B cell (primary cell): ENCODE results near the gene SLC16A2. TPM values are rescaled to one million over a fixed set of nuclear protein-coding genes. Genes with fewer than 3 reads are reported as not detected.

ENCODE experiments used
- ATAC-seq: fragments of 200-7000 bp; cut with Tn5 transposase; one replicate; pipeline ENCODE4 v1.10.0; 2021; ENCODE audit warnings: low read depth, mild to moderate bottlenecking, moderate number of reproducible peaks, moderate library complexity
- CTCF ChIA-PET: fragments of 350-600 bp; sonication (Branson Sonifier 250); formaldehyde crosslinking; loops from one replicate; lab custom pipeline; 2021; ENCODE audit warnings: antibody characterized with exemption, inconsistent platforms; lab: Charles Lee
- POLR2A ChIA-PET: fragments of 350-600 bp; sonication (Branson Sonifier 250); formaldehyde crosslinking; loops from one replicate; lab custom pipeline; 2021; ENCODE audit warnings: antibody characterized with exemption; lab: Charles Lee
- DNase-seq: peaks from one replicate; pipeline ENCODE4 v3.0.0; 2013
- H2AFZ ChIP-seq: 2 replicates; pipeline ENCODE4 v1.6.1; 2012; ENCODE audit warnings: mild to moderate bottlenecking, low read depth, low read length; ENCODE audit not compliant: insufficient read depth, poor library complexity, severe bottlenecking
- H3K27ac ChIP-seq, 2 donors: 1 replicate in 1 of 2; 2 replicates in 1 of 2; pipeline ENCODE4 v1.5.1; 2012 to 2013; ENCODE audit warnings: low read length in 2 of 2, mild to moderate bottlenecking in 2 of 2, moderate library complexity in 1 of 2
- H3K27me3 ChIP-seq, 4 experiments: fragments of 200-600 bp in 1 of 4; sonication (generic) in 1 of 4; replicated peaks in 1 of 4; 1 replicate in 2 of 4; 2 replicates in 2 of 4; pipeline versions ENCODE4 v1.6.1 to v1.7.0; 2013 to 2016; ENCODE audit warnings: low read length in 3 of 4, mild to moderate bottlenecking in 2 of 4, mixed read lengths in 1 of 4, moderate library complexity in 1 of 4; ENCODE audit not compliant: insufficient read depth in 4 of 4, control insufficient read depth in 3 of 4; ENCODE audit errors: control extremely low read depth in 1 of 4
- H3K36me3 ChIP-seq, 2 experiments: replicated peaks in 1 of 2; 1 replicate in 1 of 2; 2 replicates in 1 of 2; pipeline versions ENCODE4 v1.6.1 to v1.7.1; 2013; ENCODE audit warnings: low read length in 1 of 2; ENCODE audit not compliant: insufficient read depth in 2 of 2, control insufficient read depth in 1 of 2; ENCODE audit errors: control extremely low read depth in 1 of 2, extremely low read depth in 1 of 2
- H3K4me1 ChIP-seq, 2 donors: fragments of 200-600 bp in 1 of 2; sonication (generic) in 1 of 2; 1 replicate in 1 of 2; 2 replicates in 1 of 2; pipeline versions ENCODE4 v1.5.1 to v1.6.1; 2013 to 2017; ENCODE audit warnings: low read length in 2 of 2; ENCODE audit not compliant: control insufficient read depth in 2 of 2, insufficient read depth in 2 of 2
- H3K4me2 ChIP-seq: replicated peaks from 2 replicates; pipeline ENCODE3; 2012; ENCODE audit warnings: mild to moderate bottlenecking, low read depth, low read length; ENCODE audit not compliant: poor library complexity, severe bottlenecking
- H3K4me3 ChIP-seq, 5 experiments: fragments of 200-600 bp in 1 of 5; sonication (generic) in 1 of 5; 1 replicate in 3 of 5; 2 replicates in 2 of 5; pipeline versions ENCODE4 v1.5.1 to v1.7.0; 2011 to 2016; ENCODE audit warnings: low read length in 4 of 5, mild to moderate bottlenecking in 4 of 5, low read depth in 2 of 5, control low read depth in 1 of 5, moderate library complexity in 1 of 5; ENCODE audit not compliant: insufficient read depth in 1 of 5; ENCODE audit errors: control extremely low read depth in 1 of 5, extremely low read depth in 1 of 5
- H3K79me2 ChIP-seq: fragments of 200-600 bp; sonication (generic); one replicate; pipeline ENCODE4 v1.6.0; 2016; ENCODE audit warnings: low read length; ENCODE audit not compliant: control insufficient read depth, insufficient read depth
- H3K9ac ChIP-seq: fragments of 200-600 bp; sonication (generic); 2 replicates; pipeline ENCODE4 v1.6.1; 2017; ENCODE audit warnings: mild to moderate bottlenecking, low read length, moderate library complexity
- H3K9me3 ChIP-seq, 3 donors: one replicate each; pipeline versions ENCODE4 v1.6.1 to v1.7.1; 2013; ENCODE audit warnings: low read length in 2 of 3; ENCODE audit not compliant: control insufficient read depth in 2 of 3, insufficient read depth in 1 of 3; ENCODE audit errors: control extremely low read depth in 1 of 3
- H4K20me1 ChIP-seq: 2 replicates; pipeline ENCODE4 v1.6.0; 2012; ENCODE audit warnings: mild to moderate bottlenecking, low read length; ENCODE audit not compliant: insufficient read depth, control insufficient read depth, poor library complexity, severe bottlenecking
- H3K27ac Mint-ChIP-seq: one replicate; pipeline ENCODE4 v1.8.0; 2021; ENCODE audit warnings: mixed read lengths
- H3K27me3 Mint-ChIP-seq: one replicate; pipeline ENCODE4 v1.8.0; 2021; ENCODE audit warnings: mixed read lengths
- H3K4me1 Mint-ChIP-seq: one replicate; pipeline ENCODE4 v1.8.0; 2021; ENCODE audit warnings: mixed read lengths
- H3K4me3 Mint-ChIP-seq: one replicate; pipeline ENCODE4 v1.8.0; 2021; ENCODE audit warnings: mixed read lengths
- H3K9me3 Mint-ChIP-seq: one replicate; pipeline ENCODE4 v1.8.0; 2022; ENCODE audit warnings: mixed read lengths; ENCODE audit not compliant: insufficient read depth
- CTCF ChIP-seq: fragments of 200-600 bp; IDR thresholded peaks from one replicate; pipeline ENCODE4 v1.8.0; 2022; ENCODE audit warnings: antibody characterized with exemption, mild to moderate bottlenecking
- EZH2 ChIP-seq: IDR thresholded peaks from 2 replicates; pipeline ENCODE4 v1.6.1; 2012; ENCODE audit warnings: borderline replicate concordance, low read depth, mild to moderate bottlenecking, moderate library complexity, low read length; ENCODE audit not compliant: insufficient read depth, poor library complexity, severe bottlenecking
- WGBS: methylation state at CpG from one replicate; pipeline ENCODE4 v1.1.5; 2013; ENCODE audit warnings: missing lambda C conversion rate; ENCODE audit not compliant: insufficient coverage; 5-methylcytosine and 5-hydroxymethylcytosine counted together
- intact Hi-C: fragments of 100-400 bp; cut with micrococcal nuclease; formaldehyde crosslinking; loops from one replicate; pipeline ENCODE4 v1.10.0; 2022
- polyA plus RNA-seq: library from polyadenylated mRNA; depleted of rRNA; stranded (reverse); fragments of >200 nt; gene quantifications from 2 replicates; pipeline ENCODE4 v1.2.3, GENCODE V29; 2012
- total RNA-seq, 2 donors: library from RNA; stranded (reverse); fragments of 120-200 nt in 1 of 2; gene quantifications; 1 replicate in 1 of 2; 2 replicates in 1 of 2; pipeline versions ENCODE4 v1.2.3 to v1.2.4, GENCODE V29; 2013 to 2022

Gene SLC16A2
- total and polyA plus RNA-seq, 2 donors (not counting 1 experiment from before 2014, with no cell fraction given) = not detected

- ATAC-seq = no peak
- ChIA-PET CTCF (no interaction called here), POLR2A (no interaction called here)
- no peak for DNase-seq
- Histone ChIP-seq H3K27ac (no peak overlapping the region), H2AFZ (no peak overlapping the region), H3K36me3 (no peaks in the 10 kb centered on the region), H3K27me3 (no peaks in the 10 kb centered on the region), H3K79me2 (no peaks in the 10 kb centered on the region), H3K4me1 (no peaks in the 10 kb centered on the region), H3K9ac (no peak overlapping the region), H4K20me1 (no peaks in the 10 kb centered on the region), H3K4me2 (no peak overlapping the region), H3K9me3 (no peaks in the 10 kb centered on the region), H3K4me3 (no peak overlapping the region)
- H3K4me3 Mint-ChIP-seq = no peak overlapping the region
- TF ChIP-seq CTCF (no peak), EZH2 (no peak)
- intact Hi-C loops = no loop called here
- no peaks in the 10 kb centered on the region for H3K4me1 Mint-ChIP-seq
- no peaks in the 10 kb centered on the region for H3K27me3 Mint-ChIP-seq
- no peaks in the 10 kb centered on the region for H3K9me3 Mint-ChIP-seq
- WGBS = no CpG with 5 or more reads among the region's 1 CpG
- H3K27ac Mint-ChIP-seq = no peak overlapping the region
These were observed 101.9 kb downstream of the SLC16A2 start for GRCh38 chrX:74523224-74523623.

GRCh38 chrX:74523870-74524735 lies 102.8 kb downstream of the SLC16A2 start:
- WGBS = 95% methylated on average over 5 of the region's 13 CpGs
- Mint-ChIP-seq H3K4me3 (no peak overlapping the region), H3K9me3 (no peaks in the 10 kb centered on the region), H3K4me1 (no peaks in the 10 kb centered on the region), H3K27ac (no peak overlapping the region), H3K27me3 (no peaks in the 10 kb centered on the region)
- Histone ChIP-seq H4K20me1 (no peaks in the 10 kb centered on the region), H3K79me2 (no peaks in the 10 kb centered on the region), H3K36me3 (no peaks in the 10 kb centered on the region), H3K27ac (no peak overlapping the region), H3K4me2 (no peak overlapping the region), H3K9ac (no peak overlapping the region), H3K4me3 (no peak overlapping the region), H2AFZ (no peak overlapping the region), H3K9me3 (no peaks in the 10 kb centered on the region), H3K27me3 (no peaks in the 10 kb centered on the region), H3K4me1 (no peaks in the 10 kb centered on the region)
- DNase-seq = no peak
- TF ChIP-seq EZH2 (no peak), CTCF (no peak)
- POLR2A ChIA-PET = no interaction called here
- CTCF ChIA-PET = no interaction called here
- intact Hi-C loops = no loop called here
- ATAC-seq = no peak
